ENCODE measurements around the gene ZNF485.

ZNF485 gene

GRCh38 chr10:43606323-43607198, at the start of gene ZNF485:
ZNF485 (plus strand) TSS chr10:43606438; CDS start chr10:43607051, 613 bp downstream.
- ChIA-PET CTCF (no interaction called here), POLR2A (interaction anchor here (0.9 kb wide), 1 partner anchor 8 kb away, joined by 3 read pairs; no protein-coding TSS in a partner anchor)
- peak within 1 kb of the TSS; percentile 79 for H3K4me3 ChIP-seq (ENCODE audit: low read depth, low read length)
- no peak for TF ChIP-seq CTCF (IDR thresholded peaks at IDR 0.05; ENCODE audit: insufficient read depth, low read length, missing control alignments)
- DNase-seq (ENCODE audit: low read depth, low spot score): no peak

- no peak for DNase-seq (ENCODE audit: low read depth, low spot score)
- POLR2A ChIA-PET: no interaction called here
- CTCF ChIA-PET: no interaction called here
- no peak overlapping the region for H3K4me3 ChIP-seq (ENCODE audit: low read depth, low read length)
- TF ChIP-seq CTCF (IDR thresholded peaks at IDR 0.05; ENCODE audit: insufficient read depth, low read length, missing control alignments): no peak
Observed at GRCh38 chr10:43557214-43557613, 49.0 kb upstream of the ZNF485 start.

GRCh38 chr10:43569681-43570080, 36.6 kb upstream of the ZNF485 start:
- no peak for TF ChIP-seq CTCF (IDR thresholded peaks at IDR 0.05; ENCODE audit: insufficient read depth, low read length, missing control alignments)
- H3K4me3 ChIP-seq (ENCODE audit: low read depth, low read length): no peak overlapping the region
- ChIA-PET CTCF (no interaction called here), POLR2A (no interaction called here)
- DNase-seq (ENCODE audit: low read depth, low spot score): no peak

- ChIA-PET POLR2A (no interaction called here), CTCF (no interaction called here)
- H3K4me3 ChIP-seq (ENCODE audit: low read depth, low read length): no peak overlapping the region
- TF ChIP-seq CTCF (IDR thresholded peaks at IDR 0.05; ENCODE audit: insufficient read depth, low read length, missing control alignments): no peak
- no peak for DNase-seq (ENCODE audit: low read depth, low spot score)
Observed at GRCh38 chr10:43570971-43571370, 35.3 kb upstream of the ZNF485 start.

GRCh38 chr10:43573250-43574000, 32.8 kb upstream of the ZNF485 start:
- POLR2A ChIA-PET: interaction anchor here (0.8 to 1.4 kb wide), 3 partner anchors 10 to 75 kb away, joined by 3 to 5 read pairs (median 3); partner anchors contain the start of gene ZNF32
- DNase-seq (ENCODE audit: low read depth, low spot score): no peak
- TF ChIP-seq CTCF (IDR thresholded peaks at IDR 0.05; ENCODE audit: insufficient read depth, low read length, missing control alignments): no peak
- peak overlapping the region; percentile 67 for H3K4me3 ChIP-seq (ENCODE audit: low read depth, low read length)
- CTCF ChIA-PET: no interaction called here

Measured in AG04449 (cell line).